Rectal smooth muscle tissue (tissue), 1 donor: Measurements from ENCODE around the gene CHAC1.

Experiments
- H3K27ac ChIP-seq: one replicate; pipeline ENCODE4 v1.7.0; 2013; ENCODE audit warnings: low read depth, low read length, inconsistent platforms
- H3K27me3 ChIP-seq: one replicate; pipeline ENCODE4 v1.7.0; 2013; ENCODE audit warnings: low read length; ENCODE audit not compliant: control insufficient read depth, insufficient read depth
- H3K36me3 ChIP-seq: one replicate; pipeline ENCODE4 v1.7.0; 2013; ENCODE audit warnings: low read length; ENCODE audit not compliant: control insufficient read depth, insufficient read depth
- H3K4me1 ChIP-seq: one replicate; pipeline ENCODE4 v1.7.0; 2013; ENCODE audit warnings: low read length; ENCODE audit not compliant: control insufficient read depth, insufficient read depth
- H3K4me3 ChIP-seq: one replicate; pipeline ENCODE4 v1.7.0; 2013; ENCODE audit warnings: low read length
- H3K9ac ChIP-seq: one replicate; pipeline ENCODE4 v1.7.0; 2013; ENCODE audit warnings: low read length

CHAC1 gene

DNA sequence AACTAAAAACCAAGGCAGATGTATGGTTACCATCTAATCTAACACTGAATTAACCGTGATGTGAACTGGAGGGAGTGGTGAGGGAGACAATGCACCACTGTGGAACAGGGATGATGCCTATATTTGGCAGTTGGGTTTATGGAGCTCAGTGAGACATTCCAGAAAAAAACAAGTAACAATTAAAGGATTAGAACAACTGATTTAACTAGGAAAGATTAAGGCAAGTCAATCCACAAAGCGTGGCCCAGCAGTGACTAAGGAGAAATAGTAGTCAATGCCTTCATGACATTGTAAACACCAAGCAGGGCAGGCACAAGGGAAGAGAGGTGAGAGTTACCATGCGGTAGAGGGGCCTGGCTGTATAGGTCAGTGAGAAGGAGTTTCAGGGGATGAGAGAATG lies 38.1 kb downstream of the CHAC1 start:
- H3K27ac ChIP-seq = no peak overlapping the region
- H3K36me3 ChIP-seq = peaks cover 19% of the 10 kb centered on the region
- no peaks in the 10 kb centered on the region for H3K27me3 ChIP-seq
- H3K4me1 ChIP-seq = peaks cover 4% of the 10 kb centered on the region
- H3K9ac ChIP-seq = no peak overlapping the region
- H3K4me3 ChIP-seq = no peak overlapping the region

DNA sequence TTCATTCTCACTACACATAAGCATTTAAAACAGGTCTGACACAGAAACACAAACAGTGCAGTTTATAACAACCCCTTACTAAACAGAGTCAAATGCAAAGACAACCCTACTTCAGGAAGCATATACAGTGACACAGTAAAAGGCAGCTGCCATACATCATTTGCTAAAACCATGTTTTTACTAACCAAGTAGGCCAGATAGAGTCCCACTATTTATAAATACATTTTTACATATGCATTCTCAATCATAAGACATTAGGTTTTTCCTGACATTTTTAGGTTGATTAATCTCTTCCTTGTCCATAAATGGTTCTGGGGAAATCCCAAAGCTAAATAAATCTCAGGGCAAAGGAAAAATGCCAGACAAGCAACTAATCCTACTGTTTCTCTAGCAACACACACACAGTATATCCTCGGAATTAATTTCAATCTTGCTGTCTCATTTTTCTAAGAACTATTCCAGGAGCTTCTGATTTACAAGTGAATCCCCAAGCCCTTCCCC lies 39.0 kb downstream of the CHAC1 start:
- Histone ChIP-seq H3K27ac (peak overlapping the region; percentile 22), H3K9ac (no peak overlapping the region), H3K4me3 (no peak overlapping the region), H3K4me1 (peaks cover 4% of the 10 kb centered on the region), H3K27me3 (no peaks in the 10 kb centered on the region), H3K36me3 (peaks cover 12% of the 10 kb centered on the region)

DNA sequence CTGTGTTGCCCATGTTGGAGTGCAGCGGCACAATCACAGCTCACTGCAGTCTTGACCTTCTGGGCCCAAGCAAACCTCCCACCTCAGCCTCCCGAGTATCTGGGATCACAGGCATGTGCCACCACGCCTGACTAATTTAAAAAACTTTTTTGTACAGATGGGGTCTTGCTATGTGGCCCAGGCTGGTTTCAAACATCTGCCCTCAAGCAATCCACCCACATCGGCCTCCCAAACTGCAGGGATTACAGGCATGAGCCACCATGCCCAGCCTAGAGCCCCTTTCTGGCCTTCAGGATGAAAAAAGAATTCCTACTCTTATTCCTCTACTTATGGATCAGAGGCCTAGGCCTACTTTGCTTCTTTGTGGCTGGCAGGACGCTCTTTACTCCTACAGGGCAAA lies 39.6 kb downstream of the CHAC1 start:
- Histone ChIP-seq H3K4me1 (peaks cover 4% of the 10 kb centered on the region), H3K36me3 (peaks cover 8% of the 10 kb centered on the region), H3K27me3 (no peaks in the 10 kb centered on the region), H3K4me3 (no peak overlapping the region), H3K9ac (no peak overlapping the region), H3K27ac (no peak overlapping the region)

DNA sequence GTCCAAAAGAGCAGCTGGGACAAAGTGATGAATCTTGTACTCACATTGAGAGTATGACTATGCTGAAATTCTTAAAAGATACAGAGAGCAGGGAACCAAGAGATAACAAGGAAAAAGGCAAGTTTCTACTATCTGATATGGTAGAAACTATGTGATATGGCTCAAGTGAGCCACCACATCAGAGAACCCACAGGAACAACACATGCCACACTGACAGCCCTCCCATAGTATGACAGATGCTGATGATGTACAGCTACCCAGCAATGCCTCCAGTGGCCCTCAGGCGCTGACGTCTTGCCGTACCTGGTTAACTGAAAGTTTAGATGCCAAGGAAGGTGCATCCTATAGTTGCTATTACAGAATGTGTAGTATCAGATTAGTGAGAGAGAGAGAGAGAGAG lies 42.4 kb downstream of the CHAC1 start:
- no peak overlapping the region for H3K9ac ChIP-seq
- H3K4me1 ChIP-seq = peaks cover 4% of the 10 kb centered on the region
- H3K27ac ChIP-seq = no peak overlapping the region
- peaks cover 14% of the 10 kb centered on the region for H3K36me3 ChIP-seq
- H3K27me3 ChIP-seq = no peaks in the 10 kb centered on the region
- H3K4me3 ChIP-seq = no peak overlapping the region

DNA sequence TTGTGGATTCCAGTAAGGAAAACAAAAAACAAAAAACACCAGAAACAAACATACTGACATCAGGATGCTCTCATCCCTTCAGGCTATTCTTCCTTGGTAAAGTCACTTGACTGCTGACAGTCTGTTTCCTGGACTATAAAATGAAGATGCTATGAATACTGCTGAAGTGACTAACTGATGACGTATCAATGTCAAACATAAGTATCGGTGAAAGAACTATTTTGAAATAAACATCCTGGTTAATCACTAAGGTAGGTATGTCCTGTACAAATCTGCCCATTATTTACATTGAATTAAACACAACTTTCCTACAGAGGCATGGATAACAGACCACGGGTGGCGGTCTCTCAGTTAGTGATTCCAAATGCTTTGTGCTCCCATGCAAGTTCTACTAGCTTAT lies 45.9 kb downstream of the CHAC1 start:
- Histone ChIP-seq H3K9ac (no peak overlapping the region), H3K36me3 (peaks cover 10% of the 10 kb centered on the region), H3K4me3 (no peak overlapping the region), H3K27ac (no peak overlapping the region), H3K27me3 (no peaks in the 10 kb centered on the region), H3K4me1 (no peaks in the 10 kb centered on the region)

DNA sequence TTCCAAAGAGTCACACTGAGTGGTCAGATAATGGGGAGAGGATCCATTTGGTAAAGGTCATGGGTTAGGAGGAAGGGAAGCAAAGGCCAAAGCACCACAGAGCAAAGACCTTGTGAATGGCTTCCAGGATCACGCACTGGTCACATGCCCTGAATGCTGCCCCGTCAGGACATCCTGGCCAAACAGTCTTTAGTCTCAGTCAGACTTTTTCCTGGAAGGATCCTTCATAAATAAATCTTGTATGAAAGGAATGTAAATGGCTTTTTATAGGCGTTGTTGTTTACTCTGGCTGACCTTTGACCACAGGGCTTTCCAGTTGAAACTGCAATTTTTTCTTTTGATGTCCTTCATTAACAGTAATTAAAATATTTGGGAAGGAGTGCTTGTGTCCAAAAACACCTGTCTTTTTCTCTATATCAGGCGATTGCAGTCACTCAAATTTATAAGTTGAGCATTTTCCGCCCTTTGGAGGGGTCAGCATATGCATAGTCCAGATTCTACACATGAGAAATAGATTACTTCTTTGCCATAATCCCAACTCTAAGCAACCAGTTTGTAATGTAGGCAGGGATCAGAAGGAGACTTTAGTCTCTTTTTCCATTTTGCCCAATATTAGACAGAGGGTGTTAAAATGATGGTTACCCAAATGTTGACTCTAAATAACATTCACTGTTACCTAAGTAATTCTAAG lies 48.4 kb downstream of the CHAC1 start:
- no peak overlapping the region for H3K9ac ChIP-seq
- no peaks in the 10 kb centered on the region for H3K27me3 ChIP-seq
- no peak overlapping the region for H3K27ac ChIP-seq
- no peaks in the 10 kb centered on the region for H3K4me1 ChIP-seq
- H3K4me3 ChIP-seq = no peak overlapping the region
- peaks cover 6% of the 10 kb centered on the region for H3K36me3 ChIP-seq

DNA sequence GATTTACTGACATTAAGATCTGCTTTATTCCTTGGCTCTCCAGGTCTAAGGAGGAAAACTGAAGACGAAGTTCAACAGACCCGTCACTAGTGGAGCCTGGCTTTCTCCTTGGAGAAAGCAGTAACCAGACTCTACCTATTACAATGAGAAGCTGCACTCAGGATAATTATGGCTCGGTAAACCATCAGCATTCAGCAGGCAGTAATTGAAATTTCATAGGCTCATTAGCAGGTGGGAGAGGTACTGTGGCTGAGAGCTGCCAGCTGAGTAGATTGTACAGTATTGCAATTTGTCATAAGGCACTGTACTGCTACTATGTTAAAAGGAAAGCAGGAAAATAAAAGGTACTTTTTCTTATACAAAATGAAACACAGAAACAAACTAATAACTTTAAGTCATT lies 51.2 kb downstream of the CHAC1 start:
- Histone ChIP-seq H3K36me3 (peaks cover 6% of the 10 kb centered on the region), H3K9ac (no peak overlapping the region), H3K4me1 (no peaks in the 10 kb centered on the region), H3K4me3 (no peak overlapping the region), H3K27me3 (no peaks in the 10 kb centered on the region), H3K27ac (no peak overlapping the region)
